ENCODE results near the gene IGFLR1.

DNA sequence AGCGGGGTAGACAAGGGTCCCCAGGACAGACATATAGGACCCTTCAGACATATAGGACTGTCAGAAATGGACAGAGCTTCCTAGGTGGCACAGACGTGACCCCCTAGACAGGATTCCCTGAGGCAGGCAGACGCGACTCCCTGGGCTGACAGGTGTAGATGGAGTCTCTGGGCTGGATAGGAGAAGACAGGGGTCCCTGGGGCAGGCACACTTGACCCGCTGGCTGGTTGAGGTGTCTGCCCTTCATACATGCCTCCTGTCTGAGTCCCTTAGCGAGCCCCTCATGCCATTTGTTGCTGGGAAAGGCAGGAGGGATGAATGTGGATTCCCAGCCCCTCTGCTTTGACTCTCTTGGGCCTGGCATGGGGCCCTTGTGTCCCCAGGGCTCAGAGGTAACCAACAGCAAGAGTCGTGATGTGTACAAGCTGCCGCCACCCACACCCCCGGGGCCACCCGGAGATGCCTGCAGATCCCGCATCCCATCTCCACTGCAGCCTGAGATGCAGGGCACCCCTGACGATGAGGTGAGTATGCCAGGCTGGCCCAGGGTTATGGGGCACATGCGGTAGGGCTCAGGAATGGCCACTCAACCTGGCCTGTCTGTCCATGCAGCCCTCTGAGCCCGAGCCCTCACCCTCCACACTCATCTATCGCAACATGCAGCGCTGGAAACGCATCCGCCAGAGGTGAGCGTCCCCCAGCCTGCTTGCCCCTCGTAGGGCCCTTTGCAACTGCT, 11.6 kb upstream of the IGFLR1 start:
- TF ChIP-seq, protein P1, sequence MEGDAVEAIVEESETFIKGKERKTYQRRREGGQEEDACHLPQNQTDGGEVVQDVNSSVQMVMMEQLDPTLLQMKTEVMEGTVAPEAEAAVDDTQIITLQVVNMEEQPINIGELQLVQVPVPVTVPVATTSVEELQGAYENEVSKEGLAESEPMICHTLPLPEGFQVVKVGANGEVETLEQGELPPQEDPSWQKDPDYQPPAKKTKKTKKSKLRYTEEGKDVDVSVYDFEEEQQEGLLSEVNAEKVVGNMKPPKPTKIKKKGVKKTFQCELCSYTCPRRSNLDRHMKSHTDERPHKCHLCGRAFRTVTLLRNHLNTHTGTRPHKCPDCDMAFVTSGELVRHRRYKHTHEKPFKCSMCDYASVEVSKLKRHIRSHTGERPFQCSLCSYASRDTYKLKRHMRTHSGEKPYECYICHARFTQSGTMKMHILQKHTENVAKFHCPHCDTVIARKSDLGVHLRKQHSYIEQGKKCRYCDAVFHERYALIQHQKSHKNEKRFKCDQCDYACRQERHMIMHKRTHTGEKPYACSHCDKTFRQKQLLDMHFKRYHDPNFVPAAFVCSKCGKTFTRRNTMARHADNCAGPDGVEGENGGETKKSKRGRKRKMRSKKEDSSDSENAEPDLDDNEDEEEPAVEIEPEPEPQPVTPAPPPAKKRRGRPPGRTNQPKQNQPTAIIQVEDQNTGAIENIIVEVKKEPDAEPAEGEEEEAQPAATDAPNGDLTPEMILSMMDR (IDR thresholded peaks at IDR 0.05; ENCODE audit: low read length) = no peak
- TF ChIP-seq EZH2 (optimal IDR thresholded peaks at IDR 0.05; ENCODE audit: low read depth, low read length) = no peak
- TF ChIP-seq EZH2phosphoT487 (IDR thresholded peaks at IDR 0.05; ENCODE audit: low read length) = no peak
